ENCODE measurements around the gene MEPE. TPM values are rescaled to one million over a fixed set of nuclear protein-coding genes. Genes with fewer than 3 reads are reported as not detected.

MEPE gene
- total RNA-seq, 1 donor from 2014 or later, result not detected

DNA sequence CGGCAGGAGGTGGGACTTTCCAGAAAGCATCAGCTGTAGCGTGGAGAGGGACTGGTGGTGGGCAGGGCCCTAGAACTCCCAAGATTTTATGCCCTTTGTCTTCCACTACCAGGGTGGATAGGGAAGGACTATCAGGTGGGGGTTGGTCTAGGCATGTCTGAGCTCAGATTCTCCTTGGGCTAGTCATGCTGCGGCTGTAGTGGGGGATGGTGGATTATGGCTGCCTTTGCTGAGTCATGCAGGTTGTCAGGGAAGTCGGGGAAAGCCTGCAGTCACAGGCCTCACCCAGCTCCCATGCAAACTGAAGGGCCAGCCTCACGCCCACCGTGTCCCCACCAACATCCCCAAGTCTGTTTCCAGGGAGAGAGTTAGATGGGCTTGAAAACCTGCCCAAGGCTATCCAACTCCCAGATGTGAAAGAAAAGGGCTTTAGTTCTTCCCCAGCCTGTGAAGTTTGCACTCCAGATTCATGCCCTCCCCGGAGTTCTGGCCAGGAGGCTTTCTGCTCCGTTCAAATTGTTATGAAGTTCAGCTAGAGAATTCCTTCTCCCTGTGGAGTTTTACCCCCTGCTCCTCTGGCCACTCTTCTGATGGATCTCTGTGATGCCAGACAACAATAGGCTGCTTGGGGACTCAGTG is 13.4 kb upstream of the MEPE start:
- H3K4me3 ChIP-seq (ENCODE audit: low read depth, low read length), result no peak overlapping the region
- FAIRE-seq (no peak), DNase-seq (ENCODE audit: low read depth) (peak; percentile 94)
- H3K36me3 ChIP-seq (ENCODE audit: control insufficient read depth, insufficient read depth, low read length), result no peaks in the 10 kb centered on the region
- TF ChIP-seq, protein P1, sequence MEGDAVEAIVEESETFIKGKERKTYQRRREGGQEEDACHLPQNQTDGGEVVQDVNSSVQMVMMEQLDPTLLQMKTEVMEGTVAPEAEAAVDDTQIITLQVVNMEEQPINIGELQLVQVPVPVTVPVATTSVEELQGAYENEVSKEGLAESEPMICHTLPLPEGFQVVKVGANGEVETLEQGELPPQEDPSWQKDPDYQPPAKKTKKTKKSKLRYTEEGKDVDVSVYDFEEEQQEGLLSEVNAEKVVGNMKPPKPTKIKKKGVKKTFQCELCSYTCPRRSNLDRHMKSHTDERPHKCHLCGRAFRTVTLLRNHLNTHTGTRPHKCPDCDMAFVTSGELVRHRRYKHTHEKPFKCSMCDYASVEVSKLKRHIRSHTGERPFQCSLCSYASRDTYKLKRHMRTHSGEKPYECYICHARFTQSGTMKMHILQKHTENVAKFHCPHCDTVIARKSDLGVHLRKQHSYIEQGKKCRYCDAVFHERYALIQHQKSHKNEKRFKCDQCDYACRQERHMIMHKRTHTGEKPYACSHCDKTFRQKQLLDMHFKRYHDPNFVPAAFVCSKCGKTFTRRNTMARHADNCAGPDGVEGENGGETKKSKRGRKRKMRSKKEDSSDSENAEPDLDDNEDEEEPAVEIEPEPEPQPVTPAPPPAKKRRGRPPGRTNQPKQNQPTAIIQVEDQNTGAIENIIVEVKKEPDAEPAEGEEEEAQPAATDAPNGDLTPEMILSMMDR (IDR thresholded peaks at IDR 0.05; ENCODE audit: insufficient read depth, low read length, severe bottlenecking), result no peak
- no peaks in the 10 kb centered on the region for H3K27me3 ChIP-seq (ENCODE audit: control insufficient read depth, insufficient read depth, low read length)

- no peak for FAIRE-seq
- no peak overlapping the region for H3K4me3 ChIP-seq (ENCODE audit: low read depth, low read length)
- H3K27me3 ChIP-seq (ENCODE audit: control insufficient read depth, insufficient read depth, low read length), result no peaks in the 10 kb centered on the region
- H3K36me3 ChIP-seq (ENCODE audit: control insufficient read depth, insufficient read depth, low read length), result no peaks in the 10 kb centered on the region
- TF ChIP-seq, protein P1 (IDR thresholded peaks at IDR 0.05; ENCODE audit: insufficient read depth, low read length, severe bottlenecking), result no peak
- peak; percentile 26 for DNase-seq (ENCODE audit: low read depth)
These were observed 9.6 kb upstream of the MEPE start for GRCh38 chr4:87823200-87823599.

DNA sequence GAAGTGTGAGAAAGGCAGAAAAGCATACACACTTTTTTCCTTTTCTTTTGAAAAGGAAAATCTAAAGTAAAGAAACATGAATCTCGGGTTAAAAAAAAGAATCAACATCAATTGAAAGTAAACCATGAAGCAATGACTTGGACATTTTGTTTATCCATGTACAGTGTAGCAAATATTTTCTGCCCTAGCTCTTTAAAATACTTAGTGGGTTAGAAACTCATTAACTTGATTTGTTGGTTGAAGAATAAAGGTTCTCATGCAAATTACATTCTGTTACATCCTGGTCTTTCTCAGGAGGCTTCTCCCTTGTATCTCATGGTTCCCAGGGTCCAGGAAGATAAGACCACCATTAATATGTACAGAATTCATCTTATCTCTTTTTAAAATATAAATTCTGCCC is 9.0 kb upstream of the MEPE start:
- H3K4me3 ChIP-seq (ENCODE audit: low read depth, low read length), result no peak overlapping the region
- DNase-seq (ENCODE audit: low read depth), result no peak
- no peaks in the 10 kb centered on the region for H3K27me3 ChIP-seq (ENCODE audit: control insufficient read depth, insufficient read depth, low read length)
- H3K36me3 ChIP-seq (ENCODE audit: control insufficient read depth, insufficient read depth, low read length), result no peaks in the 10 kb centered on the region
- TF ChIP-seq, protein P1 (IDR thresholded peaks at IDR 0.05; ENCODE audit: insufficient read depth, low read length, severe bottlenecking), result no peak
- FAIRE-seq, result no peak

DNA sequence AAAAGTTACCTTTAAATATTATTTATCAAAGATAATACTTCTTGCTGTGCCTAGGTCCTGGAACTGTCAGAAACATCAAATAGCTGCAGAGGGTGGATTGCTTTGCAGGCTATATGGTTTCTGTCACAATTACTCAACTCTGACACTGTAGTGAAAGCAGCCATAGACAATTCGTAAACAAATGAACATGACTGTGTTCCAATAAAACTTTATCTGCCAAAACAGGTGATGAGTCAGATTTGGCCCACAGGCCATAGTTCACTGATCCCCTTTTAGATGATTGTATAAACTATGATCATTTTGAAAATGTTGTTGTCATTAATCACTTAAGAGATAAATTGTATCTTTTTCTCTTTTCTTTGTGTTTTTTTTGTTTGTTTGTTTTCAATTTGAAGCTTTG is 8.4 kb upstream of the MEPE start:
- no peaks in the 10 kb centered on the region for H3K36me3 ChIP-seq (ENCODE audit: control insufficient read depth, insufficient read depth, low read length)
- DNase-seq (ENCODE audit: low read depth) (peak; percentile 15), FAIRE-seq (no peak)
- H3K4me3 ChIP-seq (ENCODE audit: low read depth, low read length), result no peak overlapping the region
- H3K27me3 ChIP-seq (ENCODE audit: control insufficient read depth, insufficient read depth, low read length), result no peaks in the 10 kb centered on the region
- TF ChIP-seq, protein P1 (IDR thresholded peaks at IDR 0.05; ENCODE audit: insufficient read depth, low read length, severe bottlenecking), result no peak

DNA sequence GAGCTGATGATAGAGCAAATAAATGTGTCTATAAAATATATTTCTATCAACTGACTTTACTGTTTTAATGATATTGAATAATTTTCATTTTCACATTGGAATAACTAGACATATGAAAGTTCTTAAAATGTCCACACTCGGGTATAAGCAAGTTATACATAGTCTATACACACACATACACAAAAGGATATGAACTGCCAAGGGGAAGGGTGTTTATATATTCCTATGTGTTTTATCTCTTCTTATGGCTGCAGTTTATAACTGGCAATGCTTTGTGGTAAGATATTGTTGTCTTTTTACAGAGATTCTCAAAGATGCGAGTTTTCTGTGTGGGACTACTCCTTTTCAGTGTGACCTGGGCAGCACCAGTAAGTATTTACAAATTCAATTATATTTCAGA is 1.6 kb downstream of the MEPE start:
- Histone ChIP-seq H3K27me3 (ENCODE audit: control insufficient read depth, insufficient read depth, low read length) (no peaks in the 10 kb centered on the region), H3K4me3 (ENCODE audit: low read depth, low read length) (no peak overlapping the region), H3K36me3 (ENCODE audit: control insufficient read depth, insufficient read depth, low read length) (no peaks in the 10 kb centered on the region)
- no peak for DNase-seq (ENCODE audit: low read depth)
- TF ChIP-seq, protein P1 (IDR thresholded peaks at IDR 0.05; ENCODE audit: insufficient read depth, low read length, severe bottlenecking), result no peak
- FAIRE-seq, result no peak

DNA sequence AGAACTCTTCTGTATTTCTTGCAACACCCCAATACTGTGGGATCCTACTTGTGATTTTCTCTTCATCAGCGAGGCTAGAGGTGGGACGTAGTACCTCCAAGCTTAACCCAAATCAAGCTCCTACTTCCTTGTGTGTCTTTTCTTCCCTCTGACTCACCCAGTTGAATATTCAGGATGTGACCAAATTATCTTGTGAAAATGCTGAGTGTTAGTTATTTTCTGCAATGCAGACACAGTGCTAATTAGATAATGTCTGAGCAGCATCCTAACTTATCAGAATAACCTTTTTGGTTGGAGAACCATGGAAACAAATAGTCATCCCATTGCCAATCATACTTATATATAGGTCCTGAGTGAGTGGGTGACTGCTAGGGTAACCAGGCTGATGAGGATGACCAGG is 2.4 kb downstream of the MEPE start:
- Histone ChIP-seq H3K36me3 (ENCODE audit: control insufficient read depth, insufficient read depth, low read length) (no peaks in the 10 kb centered on the region), H3K27me3 (ENCODE audit: control insufficient read depth, insufficient read depth, low read length) (no peaks in the 10 kb centered on the region), H3K4me3 (ENCODE audit: low read depth, low read length) (no peak overlapping the region)
- no peak for FAIRE-seq
- peak; percentile 71 for DNase-seq (ENCODE audit: low read depth)
- TF ChIP-seq, protein P1 (IDR thresholded peaks at IDR 0.05; ENCODE audit: insufficient read depth, low read length, severe bottlenecking), result no peak
